WTC11 (cell line): ENCODE results near the gene MYO7B.

Experiments
- CREM ChIP-seq: sonication (generic); formaldehyde crosslinking; IDR thresholded peaks from 2 replicates; pipeline ENCODE4 v1.8.1; 2022; ENCODE audit warnings: mild to moderate bottlenecking, missing genetic modification reagents, moderate library complexity
- CTCF ChIP-seq: fragments of 200-600 bp; IDR thresholded peaks from 2 replicates; pipeline ENCODE4 v1.8.0; 2022; ENCODE audit warnings: antibody characterized with exemption
- E2F5 ChIP-seq: sonication (generic); formaldehyde crosslinking; IDR thresholded peaks from 2 replicates; pipeline ENCODE4 v1.8.1; 2022; ENCODE audit warnings: mild to moderate bottlenecking, moderate library complexity, missing genetic modification reagents
- FOXP1 ChIP-seq: sonication (generic); formaldehyde crosslinking; IDR thresholded peaks from 2 replicates; pipeline ENCODE4 v1.8.0; 2022; ENCODE audit warnings: missing genetic modification reagents, mild to moderate bottlenecking, moderate library complexity, borderline replicate concordance
- JAZF1 ChIP-seq: fragments of 250-450 bp; sonication (Bioruptor Pico); IDR thresholded peaks from 2 replicates; pipeline ENCODE4 v1.9.0; 2021; ENCODE audit warnings: moderate library complexity, mild to moderate bottlenecking, inconsistent platforms
- MAX ChIP-seq: sonication (generic); formaldehyde crosslinking; IDR thresholded peaks from 2 replicates; pipeline ENCODE4 v1.8.0; 2022; ENCODE audit warnings: mild to moderate bottlenecking, missing genetic modification reagents
- MYBL2 ChIP-seq: sonication (generic); formaldehyde crosslinking; IDR thresholded peaks from 2 replicates; pipeline ENCODE4 v1.8.1; 2023; ENCODE audit warnings: mild to moderate bottlenecking, moderate library complexity, missing genetic modification reagents
- TF ChIP-seq, protein P1 (sequence below): sonication (generic); formaldehyde crosslinking; IDR thresholded peaks from 2 replicates; pipeline ENCODE4 v1.8.1; 2023; ENCODE audit warnings: mild to moderate bottlenecking, moderate library complexity, missing genetic modification reagents

- TF ChIP-seq, protein P1, sequence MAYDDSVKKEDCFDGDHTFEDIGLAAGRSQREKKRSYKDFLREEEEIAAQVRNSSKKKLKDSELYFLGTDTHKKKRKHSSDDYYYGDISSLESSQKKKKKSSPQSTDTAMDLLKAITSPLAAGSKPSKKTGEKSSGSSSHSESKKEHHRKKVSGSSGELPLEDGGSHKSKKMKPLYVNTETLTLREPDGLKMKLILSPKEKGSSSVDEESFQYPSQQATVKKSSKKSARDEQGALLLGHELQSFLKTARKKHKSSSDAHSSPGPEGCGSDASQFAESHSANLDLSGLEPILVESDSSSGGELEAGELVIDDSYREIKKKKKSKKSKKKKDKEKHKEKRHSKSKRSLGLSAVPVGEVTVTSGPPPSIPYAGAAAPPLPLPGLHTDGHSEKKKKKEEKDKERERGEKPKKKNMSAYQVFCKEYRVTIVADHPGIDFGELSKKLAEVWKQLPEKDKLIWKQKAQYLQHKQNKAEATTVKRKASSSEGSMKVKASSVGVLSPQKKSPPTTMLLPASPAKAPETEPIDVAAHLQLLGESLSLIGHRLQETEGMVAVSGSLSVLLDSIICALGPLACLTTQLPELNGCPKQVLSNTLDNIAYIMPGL (CRISPR knock-in tag), result no peak
- no peak for TF ChIP-seq CTCF
- TF ChIP-seq E2F5 (CRISPR knock-in tag), result no peak
- TF ChIP-seq CREM (CRISPR knock-in tag), result no peak
- TF ChIP-seq MYBL2 (CRISPR knock-in tag), result no peak
- TF ChIP-seq JAZF1 (CRISPR knock-in tag), result no peak
- no peak for TF ChIP-seq FOXP1 (CRISPR knock-in tag)
- no peak for TF ChIP-seq MAX (CRISPR knock-in tag)
Observed at GRCh38 chr2:127619877-127620705, 84.6 kb downstream of the MYO7B start.
